Dendritic cell treated with granulocyte-macrophage colony-stimulating factor and Interleukin-4, amounts not matched to agents 40 ng/mL and 50 ng/mL, for 4 days (primary cell): ENCODE results near the gene TTBK2.
A peak's percentile ranks its signal among the peaks of the same experiment; 100 is the strongest.

Experiments
- H3K27ac Mint-ChIP-seq: one replicate; pipeline ENCODE4 v1.8.0; 2022; ENCODE audit warnings: mild to moderate bottlenecking, mixed read lengths
- H3K27me3 Mint-ChIP-seq: one replicate; pipeline ENCODE4 v1.8.0; 2022; ENCODE audit warnings: mild to moderate bottlenecking, mixed read lengths
- H3K36me3 Mint-ChIP-seq: one replicate; pipeline ENCODE4 v1.8.0; 2022; ENCODE audit warnings: low read depth, mixed read lengths
- H3K4me1 Mint-ChIP-seq: one replicate; pipeline ENCODE4 v1.8.0; 2022; ENCODE audit warnings: low read depth, mixed read lengths
- H3K4me3 Mint-ChIP-seq: one replicate; pipeline ENCODE4 v1.8.0; 2022; ENCODE audit warnings: mild to moderate bottlenecking, moderate library complexity, mixed read lengths
- H3K9me3 Mint-ChIP-seq: one replicate; pipeline ENCODE4 v1.8.0; 2022; ENCODE audit warnings: mixed read lengths
- intact Hi-C: fragments of 100-400 bp; cut with micrococcal nuclease; formaldehyde crosslinking; loops from one replicate; pipeline ENCODE4 v1.15.0; 2022

The TTBK2 gene

DNA sequence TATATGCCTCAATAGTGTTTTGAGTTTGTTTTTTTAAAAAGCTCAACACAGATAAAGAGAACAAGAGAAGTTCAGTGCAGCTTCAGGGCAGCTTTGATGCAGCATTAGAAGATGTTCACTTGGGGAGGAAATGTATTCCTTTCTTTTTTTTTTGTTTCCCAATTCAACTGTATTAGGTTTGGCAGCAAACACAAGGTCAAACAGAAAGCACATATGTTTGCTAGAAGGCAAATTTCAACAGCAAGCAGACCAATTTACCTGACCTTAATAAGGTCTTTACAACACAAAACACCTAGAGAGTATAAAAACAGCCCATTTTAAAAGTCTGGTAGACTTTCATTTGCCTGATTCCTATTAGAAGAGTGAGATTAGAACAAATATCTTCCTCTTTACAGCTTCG, 176.4 kb downstream of the TTBK2 start:
- Mint-ChIP-seq H3K9me3 (no peaks in the 10 kb centered on the region), H3K36me3 (peaks cover 42% of the 10 kb centered on the region), H3K27ac (no peak overlapping the region), H3K4me3 (no peak overlapping the region), H3K27me3 (no peaks in the 10 kb centered on the region), H3K4me1 (no peaks in the 10 kb centered on the region)
- intact Hi-C loops = no loop called here

GRCh38 chr15:42742149-42742548, 178.4 kb downstream of the TTBK2 start:
- peaks cover 7% of the 10 kb centered on the region for H3K4me1 Mint-ChIP-seq

DNA sequence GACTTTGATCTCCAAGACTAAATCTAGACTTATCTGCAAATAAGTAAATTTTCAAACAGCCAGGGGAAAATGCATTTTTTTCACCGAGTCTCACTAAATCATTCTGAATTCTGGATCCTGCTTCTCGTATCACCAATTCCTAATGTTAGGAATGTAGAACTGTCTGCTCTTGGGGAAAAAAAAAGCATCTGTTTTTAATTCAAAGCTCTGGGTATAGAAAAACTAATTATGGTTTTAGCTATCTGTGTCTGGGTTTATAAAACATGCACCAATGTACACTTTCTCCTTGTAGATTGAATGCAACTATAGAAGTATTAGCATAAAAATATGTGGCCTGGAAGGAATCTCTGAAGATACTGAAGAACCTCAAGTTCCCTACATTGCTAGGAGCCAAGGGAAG, 178.9 kb downstream of the TTBK2 start:
- no peak overlapping the region for H3K27ac Mint-ChIP-seq
- peaks cover 33% of the 10 kb centered on the region for H3K36me3 Mint-ChIP-seq
- no peaks in the 10 kb centered on the region for H3K9me3 Mint-ChIP-seq
- intact Hi-C loops = no loop called here
- H3K27me3 Mint-ChIP-seq = no peaks in the 10 kb centered on the region
- peaks cover 8% of the 10 kb centered on the region for H3K4me1 Mint-ChIP-seq
- no peak overlapping the region for H3K4me3 Mint-ChIP-seq

More at GRCh38 chr15:42742149-42742548, 178.4 kb downstream of the TTBK2 start:
- Mint-ChIP-seq H3K27me3 (no peaks in the 10 kb centered on the region), H3K27ac (no peak overlapping the region), H3K4me3 (no peak overlapping the region), H3K9me3 (no peaks in the 10 kb centered on the region), H3K36me3 (peaks cover 36% of the 10 kb centered on the region)
- intact Hi-C loops = no loop called here

GRCh38 chr15:42737529-42738328, 182.8 kb downstream of the TTBK2 start:
- peaks cover 20% of the 10 kb centered on the region for H3K4me1 Mint-ChIP-seq
- H3K36me3 Mint-ChIP-seq = peaks cover 40% of the 10 kb centered on the region

DNA sequence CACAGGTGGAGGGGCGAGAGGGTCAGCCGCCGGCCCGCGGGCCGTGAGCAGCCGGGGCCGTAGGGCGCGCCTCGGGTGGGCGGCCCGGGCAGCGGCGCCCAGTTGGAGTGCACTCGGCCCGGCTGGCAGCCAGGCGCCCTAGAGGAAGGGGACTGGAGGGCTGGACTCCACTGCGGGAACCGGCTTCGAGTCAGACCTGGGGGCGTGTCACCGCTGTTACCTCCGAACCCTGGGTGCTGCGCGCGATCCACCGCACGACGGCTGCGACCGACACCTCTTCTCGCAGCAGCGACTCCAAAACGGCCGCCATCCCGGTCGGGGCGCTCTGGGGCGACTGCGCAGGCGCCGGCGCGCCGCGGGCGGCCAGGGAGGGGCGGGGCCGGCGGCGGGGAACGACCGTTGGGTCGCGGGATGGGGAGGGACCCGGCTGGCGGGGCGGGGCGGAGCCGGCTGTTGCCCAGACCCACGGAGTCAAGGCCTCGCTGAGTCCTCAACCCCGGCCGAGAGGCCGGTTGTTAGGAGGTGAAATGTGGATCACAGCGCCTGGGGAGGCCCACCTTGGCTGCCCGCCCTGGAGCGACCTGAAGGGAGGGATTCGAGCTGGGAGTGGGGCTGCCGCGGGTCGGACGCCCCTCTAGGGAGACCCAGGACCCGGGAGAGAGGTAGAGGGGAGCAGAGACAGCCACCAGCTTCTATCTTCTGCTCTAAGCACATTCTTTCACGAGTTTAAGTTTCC, 183.6 kb downstream of the TTBK2 start, which contains the start of gene CDAN1:
TSS of gene CDAN1 (minus strand) at position 336 of the 736 bp plus-strand sequence. CDS start at position 310, 26 bp downstream.
- H3K27ac Mint-ChIP-seq = peak within 1 kb of the TSS; percentile 88
- intact Hi-C loops = loop anchor here (10.0 kb wide), 1 partner anchor 188 kb away; the partner anchor contains the start of gene TTBK2
- no peaks in the 10 kb centered on the region for H3K9me3 Mint-ChIP-seq
- H3K27me3 Mint-ChIP-seq = no peaks in the 10 kb centered on the region
- H3K36me3 Mint-ChIP-seq = peaks cover 46% of the 10 kb centered on the region
- H3K4me1 Mint-ChIP-seq = peaks cover 20% of the 10 kb centered on the region
- H3K4me3 Mint-ChIP-seq = peak within 1 kb of the TSS; percentile 76

More at GRCh38 chr15:42737529-42738328, 182.8 kb downstream of the TTBK2 start:
- intact Hi-C loops = loop anchor here (10.0 kb wide), 1 partner anchor 187 kb away; the partner anchor contains the start of gene TTBK2
- H3K27ac Mint-ChIP-seq = peak overlapping the region; percentile 88
- H3K27me3 Mint-ChIP-seq = no peaks in the 10 kb centered on the region
- no peaks in the 10 kb centered on the region for H3K9me3 Mint-ChIP-seq
- H3K4me3 Mint-ChIP-seq = peak overlapping the region; percentile 76

DNA sequence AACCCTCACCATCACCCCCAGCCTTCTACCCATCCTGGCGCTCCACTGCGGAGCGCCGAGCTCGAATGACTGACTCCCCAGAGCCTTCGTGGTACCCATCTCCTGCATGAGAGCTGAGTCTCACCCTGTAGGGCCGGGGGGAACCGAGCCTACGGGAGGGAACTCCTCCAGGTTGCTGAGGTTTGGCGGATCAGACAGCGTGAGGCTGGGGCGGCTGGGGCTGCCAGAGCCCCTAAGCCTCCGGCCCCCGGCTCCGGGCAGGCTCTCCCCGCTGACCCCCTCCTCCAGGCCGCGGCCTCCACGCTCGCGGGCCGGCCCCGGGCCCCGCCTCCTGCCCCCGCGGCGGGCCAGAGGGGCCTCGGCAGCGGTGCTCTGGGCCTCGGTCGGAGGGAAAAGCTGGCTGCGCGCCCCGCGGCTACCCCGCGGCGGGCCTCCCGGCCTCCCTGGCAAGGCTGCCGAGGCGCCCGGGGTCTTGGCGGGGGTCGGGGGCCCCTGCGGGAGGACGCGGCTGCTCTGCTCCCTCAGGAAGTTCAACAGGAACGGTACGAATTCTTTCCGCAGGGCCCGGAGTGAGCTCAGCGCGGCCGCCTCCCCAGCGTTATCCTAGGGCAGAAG, 184.3 kb downstream of the TTBK2 start:
- Mint-ChIP-seq H3K4me1 (peaks cover 20% of the 10 kb centered on the region), H3K27ac (peak overlapping the region; percentile 88)
- intact Hi-C loops = loop anchor here (10.0 kb wide), 1 partner anchor 189 kb away; the partner anchor contains the start of gene TTBK2

DNA sequence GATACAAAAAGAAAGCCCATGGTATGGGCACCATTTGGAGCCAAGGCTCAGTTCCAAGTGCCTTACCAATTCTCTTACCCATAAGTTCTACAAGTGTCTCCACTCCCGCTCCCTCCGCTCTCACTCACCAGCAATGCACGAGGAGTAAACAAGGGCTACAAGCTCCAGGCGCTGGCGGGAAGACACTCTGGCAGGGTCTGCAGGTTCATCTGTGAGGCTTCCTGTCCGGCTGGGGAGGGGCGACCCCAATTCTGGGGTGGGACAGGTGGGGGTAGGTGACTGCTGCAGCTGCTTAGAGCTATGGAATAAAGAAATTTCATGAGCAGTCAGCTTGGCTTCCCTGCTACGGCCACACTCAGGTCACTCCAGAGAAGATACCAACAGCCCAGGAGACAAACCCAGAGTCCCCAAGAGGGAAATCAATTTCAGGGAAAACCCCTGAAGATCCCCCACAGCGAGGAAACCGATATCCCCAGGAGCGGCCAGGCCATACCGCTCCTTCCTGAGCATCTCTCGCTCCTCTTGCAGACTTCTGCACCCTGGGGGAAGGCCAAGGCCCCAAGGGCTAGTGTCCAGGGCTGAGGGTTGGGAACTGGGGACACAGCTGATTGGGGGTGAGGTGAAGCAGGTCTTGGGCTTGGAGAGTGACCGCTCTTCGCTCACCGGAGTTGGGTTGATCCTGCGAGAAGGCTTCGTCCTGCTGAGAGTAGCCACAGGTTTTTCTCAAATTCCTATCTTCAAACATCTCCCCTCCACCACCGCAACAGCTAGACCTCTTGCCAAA, 185.0 kb downstream of the TTBK2 start:
- peaks cover 56% of the 10 kb centered on the region for H3K36me3 Mint-ChIP-seq
- peaks cover 20% of the 10 kb centered on the region for H3K4me1 Mint-ChIP-seq
- intact Hi-C loops = loop anchor here (10.0 kb wide), 1 partner anchor 189 kb away; the partner anchor contains the start of gene TTBK2
- H3K4me3 Mint-ChIP-seq = peak overlapping the region; percentile 76
- peak overlapping the region; percentile 75 for H3K27ac Mint-ChIP-seq
- H3K27me3 Mint-ChIP-seq = no peaks in the 10 kb centered on the region
- no peaks in the 10 kb centered on the region for H3K9me3 Mint-ChIP-seq

More for the DNA sequence above, 184.3 kb downstream of the TTBK2 start:
- H3K9me3 Mint-ChIP-seq = no peaks in the 10 kb centered on the region
- H3K36me3 Mint-ChIP-seq = peaks cover 52% of the 10 kb centered on the region
- H3K4me3 Mint-ChIP-seq = peak overlapping the region; percentile 76
- H3K27me3 Mint-ChIP-seq = no peaks in the 10 kb centered on the region

DNA sequence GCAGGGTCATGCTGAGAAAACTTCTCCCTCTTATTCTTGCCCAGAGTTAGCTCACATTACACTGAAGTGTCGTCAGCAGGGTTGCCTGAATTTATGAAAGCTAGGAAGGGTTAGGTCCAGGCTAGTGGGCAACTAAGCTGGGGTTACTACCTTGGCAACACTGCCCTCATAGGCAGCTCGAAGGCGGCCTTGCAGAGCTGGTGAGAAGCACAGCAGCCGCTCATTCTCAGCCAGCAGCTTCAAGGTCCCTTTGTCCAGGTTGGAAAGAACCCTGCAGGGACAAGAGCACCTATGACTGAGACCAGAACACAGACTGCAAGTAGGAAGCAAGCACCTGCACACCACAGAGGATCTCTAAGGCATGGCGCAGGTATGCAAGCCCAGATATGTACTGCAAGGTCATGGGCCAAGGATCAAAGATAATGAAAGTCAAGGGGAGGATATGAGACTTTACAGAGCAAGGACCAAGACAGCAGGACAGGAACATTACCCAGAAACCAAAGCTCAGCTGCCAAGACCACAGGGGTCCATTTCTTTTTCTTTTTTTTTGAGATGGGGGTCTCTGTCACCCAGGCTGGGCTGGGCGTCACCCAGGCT, 186.4 kb downstream of the TTBK2 start:
- Mint-ChIP-seq H3K27me3 (no peaks in the 10 kb centered on the region), H3K4me1 (peaks cover 24% of the 10 kb centered on the region), H3K9me3 (no peaks in the 10 kb centered on the region), H3K36me3 (peaks cover 64% of the 10 kb centered on the region), H3K27ac (no peak overlapping the region), H3K4me3 (no peak overlapping the region)
- intact Hi-C loops = loop anchor here (10.0 kb wide), 1 partner anchor 191 kb away; the partner anchor contains the start of gene TTBK2

GRCh38 chr15:42733027-42733426, 187.6 kb downstream of the TTBK2 start:
- no peak overlapping the region for H3K27ac Mint-ChIP-seq
- H3K36me3 Mint-ChIP-seq = peaks cover 75% of the 10 kb centered on the region
- no peak overlapping the region for H3K4me3 Mint-ChIP-seq
- H3K4me1 Mint-ChIP-seq = peaks cover 24% of the 10 kb centered on the region
- intact Hi-C loops = loop anchor here (10.0 kb wide), 1 partner anchor 192 kb away; the partner anchor contains the start of gene TTBK2
- H3K9me3 Mint-ChIP-seq = no peaks in the 10 kb centered on the region
- H3K27me3 Mint-ChIP-seq = no peaks in the 10 kb centered on the region

DNA sequence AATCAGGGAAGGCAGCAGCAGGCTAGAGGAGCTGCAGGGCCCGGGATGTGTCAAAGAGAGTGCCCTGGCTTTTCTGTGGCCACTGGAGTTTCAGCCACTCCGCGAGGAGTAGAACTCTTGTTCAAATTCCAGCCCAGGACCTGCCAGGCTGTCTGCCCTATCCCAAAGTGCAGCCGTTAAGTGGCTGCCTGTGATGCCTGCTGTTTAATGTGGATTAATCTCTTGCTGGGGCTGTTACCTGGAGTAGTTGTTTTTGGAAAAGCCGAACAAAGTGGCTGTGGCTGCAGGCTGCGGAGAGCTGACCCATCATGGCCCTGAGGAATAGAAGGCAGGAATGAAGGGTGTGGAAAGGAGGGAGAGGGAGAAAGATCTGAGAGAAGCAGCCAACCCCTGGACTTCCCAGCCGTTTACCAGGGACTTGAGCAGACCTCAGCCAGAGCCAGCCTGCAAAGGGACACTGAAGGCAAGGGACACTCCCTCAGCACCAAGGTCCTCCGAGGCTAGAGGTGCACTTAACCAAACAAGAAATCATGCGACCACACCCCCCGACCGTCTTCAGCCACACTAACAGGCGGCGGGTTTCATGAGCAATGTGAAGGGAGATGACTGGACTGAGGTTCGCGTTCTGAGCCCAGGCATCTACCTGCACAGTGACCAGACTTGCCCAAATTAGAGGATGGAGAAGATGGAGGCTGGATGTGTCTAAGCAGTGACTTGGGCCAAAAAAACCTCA, 188.3 kb downstream of the TTBK2 start:
- intact Hi-C loops = loop anchor here (10.0 kb wide), 1 partner anchor 193 kb away; the partner anchor contains the start of gene TTBK2
- H3K36me3 Mint-ChIP-seq = peaks cover 83% of the 10 kb centered on the region
- H3K4me3 Mint-ChIP-seq = no peak overlapping the region
- no peaks in the 10 kb centered on the region for H3K9me3 Mint-ChIP-seq
- H3K27me3 Mint-ChIP-seq = no peaks in the 10 kb centered on the region
- peaks cover 18% of the 10 kb centered on the region for H3K4me1 Mint-ChIP-seq
- no peak overlapping the region for H3K27ac Mint-ChIP-seq

- intact Hi-C loops = loop anchor here (10.0 kb wide), 1 partner anchor 193 kb away; the partner anchor contains the start of gene TTBK2
- H3K27me3 Mint-ChIP-seq = no peaks in the 10 kb centered on the region
- H3K36me3 Mint-ChIP-seq = peaks cover 91% of the 10 kb centered on the region
- no peaks in the 10 kb centered on the region for H3K9me3 Mint-ChIP-seq
- no peak overlapping the region for H3K27ac Mint-ChIP-seq
- no peak overlapping the region for H3K4me3 Mint-ChIP-seq
- H3K4me1 Mint-ChIP-seq = peaks cover 16% of the 10 kb centered on the region
Measured at GRCh38 chr15:42731461-42731860, 189.1 kb downstream of the TTBK2 start.

DNA sequence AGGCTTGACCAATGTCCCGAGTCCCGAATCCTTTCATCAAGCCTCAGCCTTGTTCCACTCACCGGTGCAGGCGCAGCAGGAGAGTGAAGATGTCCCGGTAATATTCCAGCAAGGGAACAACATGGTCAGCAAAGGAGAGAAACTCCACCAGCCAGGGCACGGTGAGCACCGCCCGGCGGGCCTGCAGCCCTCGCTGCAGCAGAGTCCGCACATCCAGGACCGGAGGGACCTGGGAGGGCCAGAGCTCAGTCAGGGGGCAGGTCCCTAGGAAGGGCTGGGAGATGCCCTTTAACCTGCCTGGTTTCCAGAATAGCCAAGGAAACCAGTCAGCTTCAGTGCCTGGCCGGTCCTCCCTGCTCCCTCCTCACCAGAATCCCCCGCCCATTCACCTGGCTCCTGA, 190.0 kb downstream of the TTBK2 start:
- Mint-ChIP-seq H3K27me3 (no peaks in the 10 kb centered on the region), H3K4me1 (peaks cover 8% of the 10 kb centered on the region), H3K4me3 (no peak overlapping the region), H3K9me3 (no peaks in the 10 kb centered on the region), H3K27ac (no peak overlapping the region), H3K36me3 (peaks cover 100% of the 10 kb centered on the region)
- intact Hi-C loops = loop anchor here (10.0 kb wide), 1 partner anchor 194 kb away; the partner anchor contains the start of gene TTBK2
